Cardiac muscle cell (in vitro differentiated cells and primary cell): ENCODE data around the gene CEP41. TPM values are rescaled to one million over a fixed set of nuclear protein-coding genes. Genes with fewer than 3 reads are reported as not detected.

Experiments
- DNase-seq, 2 donors: peaks; one replicate each; pipeline versions ENCODE4 v3.0.0 to v3.0.0-alpha.2; 2010 to 2017; ENCODE audit warnings: low read depth in 1 of 2, low spot score in 1 of 2
- H3K27ac ChIP-seq: fragments of 200-600 bp; sonication (generic); 2 replicates; pipeline ENCODE4 v1.5.1; 2016
- H3K27me3 ChIP-seq: fragments of 200-600 bp; sonication (generic); 2 replicates; pipeline ENCODE4 v1.6.0; 2016; ENCODE audit warnings: control low read depth
- H3K36me3 ChIP-seq: fragments of 200-600 bp; sonication (generic); 2 replicates; pipeline ENCODE4 v1.5.1; 2016; ENCODE audit warnings: control low read depth
- H3K4me1 ChIP-seq: fragments of 200-600 bp; sonication (generic); 2 replicates; pipeline ENCODE4 v1.8.1; 2017; ENCODE audit warnings: low read depth, mild to moderate bottlenecking, mixed run types
- H3K4me3 ChIP-seq: fragments of 200-600 bp; sonication (generic); 2 replicates; pipeline ENCODE4 v1.5.1; 2016; ENCODE audit warnings: mild to moderate bottlenecking
- H3K9me3 ChIP-seq: fragments of 200-600 bp; sonication (generic); 2 replicates; pipeline ENCODE4 v1.5.1; 2017; ENCODE audit warnings: low read depth, mild to moderate bottlenecking, control low read depth
- CTCF ChIP-seq: IDR thresholded peaks from 2 replicates; pipeline ENCODE4 v1.5.1; 2012; ENCODE audit warnings: low read depth, mild to moderate bottlenecking, low read length
- polyA plus RNA-seq: library from polyadenylated mRNA; unstranded; fragments of >200 nt; fragmentation: Nextera tagmentation; extraction: Ambion mirVana; gene quantifications from 2 replicates; pipeline ENCODE4 v1.2.1, GENCODE V29; 2016
- total RNA-seq: library from RNA; depleted of rRNA; stranded (reverse); fragments of >200 nt; gene quantifications from 2 replicates; pipeline ENCODE4 v1.2.3, GENCODE V29; 2016

CEP41 gene
- total and polyA plus RNA-seq, 2 experiments from 2014 or later: 8.0 to 27.4 TPM

- Histone ChIP-seq H3K27ac (no peak overlapping the region), H3K4me1 (no peaks in the 10 kb centered on the region), H3K4me3 (peak overlapping the region; percentile 29), H3K27me3 (no peaks in the 10 kb centered on the region), H3K36me3 (no peaks in the 10 kb centered on the region), H3K9me3 (no peaks in the 10 kb centered on the region)
- no peak for DNase-seq
- TF ChIP-seq CTCF: no peak
Measured at GRCh38 chr7:130486954-130487436, 46.2 kb upstream of the CEP41 start.

- no peak overlapping the region for H3K27ac ChIP-seq
- no peaks in the 10 kb centered on the region for H3K36me3 ChIP-seq
- DNase-seq: peak; percentile 59 to 85
- H3K4me3 ChIP-seq: peak overlapping the region; percentile 29
- peak; percentile 61 for TF ChIP-seq CTCF
- no peaks in the 10 kb centered on the region for H3K4me1 ChIP-seq
- no peaks in the 10 kb centered on the region for H3K9me3 ChIP-seq
- H3K27me3 ChIP-seq: no peaks in the 10 kb centered on the region
Measured at GRCh38 chr7:130486114-130486953, 45.5 kb upstream of the CEP41 start.

GRCh38 chr7:130485734-130486113 is 44.9 kb upstream of the CEP41 start:
- peak overlapping the region; percentile 29 for H3K4me3 ChIP-seq
- DNase-seq: no peak
- no peaks in the 10 kb centered on the region for H3K9me3 ChIP-seq
- TF ChIP-seq CTCF: no peak
- H3K4me1 ChIP-seq: no peaks in the 10 kb centered on the region
- H3K36me3 ChIP-seq: no peaks in the 10 kb centered on the region
- no peak overlapping the region for H3K27ac ChIP-seq
- no peaks in the 10 kb centered on the region for H3K27me3 ChIP-seq

DNA sequence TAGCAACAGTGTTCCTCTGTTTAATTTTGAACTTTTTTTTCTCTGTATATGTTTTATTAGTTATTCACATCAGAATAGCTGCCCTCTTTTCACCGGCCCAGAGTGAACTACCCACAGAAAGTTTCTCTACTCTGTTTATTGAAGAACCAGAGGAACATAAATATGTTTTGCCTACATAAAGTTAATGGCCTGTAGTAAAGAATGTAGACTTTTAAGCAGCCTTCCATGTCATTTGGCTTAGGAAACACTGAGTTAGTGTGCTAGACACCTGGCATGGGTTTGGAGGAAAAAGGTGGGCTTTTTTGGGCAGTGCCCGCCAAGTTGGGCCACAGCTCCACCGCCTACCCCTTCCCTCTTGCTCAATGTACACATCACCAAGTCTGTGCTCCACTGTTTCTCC is 42.2 kb upstream of the CEP41 start:
- DNase-seq: no peak
- H3K27me3 ChIP-seq: no peaks in the 10 kb centered on the region
- H3K4me1 ChIP-seq: no peaks in the 10 kb centered on the region
- no peaks in the 10 kb centered on the region for H3K36me3 ChIP-seq
- H3K27ac ChIP-seq: no peak overlapping the region
- H3K9me3 ChIP-seq: no peaks in the 10 kb centered on the region
- no peak for TF ChIP-seq CTCF
- no peak overlapping the region for H3K4me3 ChIP-seq

- Histone ChIP-seq H3K36me3 (no peaks in the 10 kb centered on the region), H3K4me3 (no peak overlapping the region), H3K4me1 (no peaks in the 10 kb centered on the region), H3K9me3 (no peaks in the 10 kb centered on the region), H3K27ac (no peak overlapping the region), H3K27me3 (no peaks in the 10 kb centered on the region)
- DNase-seq: peak in 1 of 2 donors; percentile 85
- no peak for TF ChIP-seq CTCF
Measured at GRCh38 chr7:130481898-130482297, 41.1 kb upstream of the CEP41 start.
